HG02840 (cell line): ENCODE results near the gene ZCCHC24.
A peak's percentile ranks its signal among the peaks of the same experiment; 100 is the strongest.

Source experiments
- ATAC-seq: cut with Tn5 transposase; IDR thresholded peaks from one replicate; pipeline ENCODE4 v1.9.1; 2021; ENCODE audit warnings: mild to moderate bottlenecking, moderate library complexity, moderate number of reproducible peaks; ENCODE audit not compliant: unreplicated experiment, low FRiP score

Gene ZCCHC24

GRCh38 chr10:79445161-79445976 is at the start of gene ZCCHC24:
Gene ZCCHC24 (minus strand): TSS chr10:79445624. CDS start chr10:79445440, 184 bp downstream.
- peak; percentile 92 for ATAC-seq

GRCh38 chr10:79493806-79494205 is 48.4 kb upstream of the ZCCHC24 start:
- ATAC-seq = no peak

- no peak for ATAC-seq
Measured at GRCh38 chr10:79492839-79493238, 47.4 kb upstream of the ZCCHC24 start.

- ATAC-seq = no peak
Measured at GRCh38 chr10:79492256-79492655, 46.8 kb upstream of the ZCCHC24 start.

GRCh38 chr10:79491143-79491835 is 45.9 kb upstream of the ZCCHC24 start:
- ATAC-seq = no peak

- no peak for ATAC-seq
Measured at GRCh38 chr10:79490400-79491142, 45.1 kb upstream of the ZCCHC24 start.

GRCh38 chr10:79488870-79489269 is 43.4 kb upstream of the ZCCHC24 start:
- no peak for ATAC-seq

- no peak for ATAC-seq
Measured at GRCh38 chr10:79488336-79488735, 42.9 kb upstream of the ZCCHC24 start.

- peak; percentile 63 for ATAC-seq
Measured at GRCh38 chr10:79487296-79488194, 42.1 kb upstream of the ZCCHC24 start.

- no peak for ATAC-seq
Measured at GRCh38 chr10:79484476-79484875, 39.1 kb upstream of the ZCCHC24 start.

GRCh38 chr10:79483948-79484347 is 38.5 kb upstream of the ZCCHC24 start:
- no peak for ATAC-seq

- no peak for ATAC-seq
Measured at GRCh38 chr10:79483299-79483698, 37.9 kb upstream of the ZCCHC24 start.

GRCh38 chr10:79482741-79483140 is 37.3 kb upstream of the ZCCHC24 start:
- ATAC-seq = no peak

GRCh38 chr10:79482304-79482703 is 36.9 kb upstream of the ZCCHC24 start:
- ATAC-seq = no peak

GRCh38 chr10:79479283-79479909 is 34.0 kb upstream of the ZCCHC24 start:
- ATAC-seq = no peak

- ATAC-seq = no peak
Measured at GRCh38 chr10:79477456-79477855, 32.0 kb upstream of the ZCCHC24 start.

GRCh38 chr10:79476645-79477044 is 31.2 kb upstream of the ZCCHC24 start:
- ATAC-seq = no peak

- ATAC-seq = no peak
Measured at GRCh38 chr10:79475877-79476276, 30.5 kb upstream of the ZCCHC24 start.

- ATAC-seq = no peak
Measured at GRCh38 chr10:79475119-79475653, 29.8 kb upstream of the ZCCHC24 start.
